Fibroblast of skin of back (primary cell): ENCODE measurements around the gene MZT2B.
A peak's percentile ranks its signal among the peaks of the same experiment; 100 is the strongest.
"Not testable (repeated sequence)": the region's sequence is repeated elsewhere in the genome, so short reads cannot be mapped to it uniquely, and the experiment has no call there.

Experiments
- DNase-seq: peaks from one replicate; pipeline ENCODE4 v3.0.0-alpha.2; 2013

Gene MZT2B

DNA sequence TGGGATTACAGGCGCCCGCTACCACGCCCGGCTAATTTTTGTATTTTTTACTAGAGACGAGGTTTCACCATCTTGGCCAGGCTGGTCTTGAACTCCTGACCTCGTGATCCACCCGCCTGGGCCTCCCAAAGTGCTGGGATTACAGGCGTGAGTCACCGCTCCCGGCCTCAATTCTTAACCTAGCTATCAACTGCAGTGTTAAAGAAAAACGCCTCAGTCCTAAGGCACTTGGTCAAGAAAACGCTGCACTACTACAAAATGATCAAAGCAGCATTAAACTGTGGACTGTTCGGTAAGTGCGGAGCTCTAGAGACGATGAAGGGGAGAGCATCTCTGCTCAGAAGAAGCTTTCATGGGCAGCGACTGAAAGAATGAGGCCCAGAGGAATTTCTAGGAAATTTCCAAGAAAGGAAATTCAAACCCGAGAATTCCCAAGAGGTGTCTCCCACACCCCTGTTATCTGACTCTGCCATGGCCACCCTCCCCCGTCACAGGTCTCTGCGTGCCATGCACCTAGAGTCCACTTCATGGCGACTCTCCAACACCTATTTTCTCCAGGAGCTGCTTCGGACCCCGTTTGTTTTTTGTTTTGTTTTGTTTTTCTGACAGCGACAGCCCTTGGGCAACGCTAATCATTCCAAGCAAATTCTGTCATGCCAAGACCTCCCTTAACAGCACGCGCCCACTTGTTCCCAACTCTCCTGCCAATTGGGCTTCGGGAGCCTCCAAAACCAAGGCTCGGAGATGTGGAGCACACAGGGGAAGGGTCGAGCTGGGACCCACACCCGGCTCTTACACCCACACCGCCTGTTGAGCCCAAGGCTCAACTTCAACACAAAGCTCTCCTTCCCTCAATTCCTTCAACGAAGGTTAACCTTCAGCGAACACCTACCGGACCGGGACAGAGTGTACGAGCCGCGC, 1.4 kb upstream of the MZT2B start:
- DNase-seq: peak; percentile 16

DNA sequence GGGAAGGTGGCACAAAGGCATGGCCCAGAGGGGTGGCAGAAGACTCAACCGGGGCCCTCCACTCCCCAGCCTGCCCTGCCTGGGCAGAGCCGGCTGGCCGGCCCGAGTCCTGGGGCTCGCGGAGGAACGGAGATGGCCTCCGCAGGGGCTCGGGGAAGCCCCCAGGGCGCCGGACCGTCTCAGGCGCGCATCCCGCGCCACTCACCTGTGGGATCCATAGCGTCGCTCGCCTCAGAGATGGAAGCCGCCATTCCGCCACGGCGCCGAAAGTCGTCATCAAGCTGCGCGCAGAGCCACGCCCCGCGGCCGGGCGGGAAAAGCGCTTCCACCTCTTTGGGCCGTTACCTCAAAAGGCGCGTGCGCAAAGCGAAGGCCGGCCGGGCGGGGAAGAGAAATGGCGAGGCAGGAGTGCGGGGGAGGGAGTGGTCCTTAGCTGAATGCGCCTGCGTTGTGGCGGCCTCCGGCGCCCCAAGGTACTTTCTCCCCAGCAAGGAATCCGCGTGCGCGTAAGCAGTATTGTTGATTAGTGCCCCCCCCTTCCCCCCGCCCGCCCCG, 660 bp upstream of the MZT2B start, which contains the start of gene SMPD4:
SMPD4 (minus strand) TSS at position 278 of the 555 bp plus-strand sequence. CDS start 5,010 bp downstream, outside the sequence.
- DNase-seq: peak; percentile 96

DNA sequence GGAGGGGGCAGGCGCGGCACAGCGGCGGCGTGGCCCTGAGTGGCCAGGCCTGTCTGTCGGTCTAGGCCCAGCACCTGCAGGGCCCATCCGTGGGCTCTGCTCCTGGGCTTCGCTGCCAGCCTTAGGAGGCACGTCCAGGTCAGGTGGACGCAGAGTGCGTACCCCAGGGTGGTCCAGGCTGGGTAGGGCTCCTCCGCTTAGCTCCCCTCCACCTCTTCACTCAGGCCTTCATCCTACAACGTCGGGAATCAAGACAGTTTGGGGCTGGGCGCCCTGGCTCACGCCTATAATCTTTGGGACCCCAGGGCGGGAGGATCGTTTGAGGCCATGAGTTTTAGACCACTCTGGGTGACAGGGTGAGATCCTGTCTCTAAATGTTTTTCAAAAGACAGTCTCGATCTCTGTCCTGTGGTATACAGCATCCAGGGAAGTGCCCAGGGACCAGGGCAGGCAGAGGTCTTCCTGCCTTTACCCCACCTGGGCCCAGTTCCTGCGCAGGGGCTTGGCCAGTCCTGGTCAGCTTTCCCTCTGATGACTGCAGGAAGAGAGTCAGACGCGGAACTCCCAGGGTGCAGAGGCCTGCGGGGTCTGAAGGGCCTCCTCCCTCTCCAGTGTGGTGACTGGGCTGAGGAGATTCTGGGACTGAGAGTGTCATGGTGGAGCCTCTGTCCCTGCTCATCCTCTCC, 907 bp downstream of the MZT2B start:
- peak; percentile 15 for DNase-seq

DNA sequence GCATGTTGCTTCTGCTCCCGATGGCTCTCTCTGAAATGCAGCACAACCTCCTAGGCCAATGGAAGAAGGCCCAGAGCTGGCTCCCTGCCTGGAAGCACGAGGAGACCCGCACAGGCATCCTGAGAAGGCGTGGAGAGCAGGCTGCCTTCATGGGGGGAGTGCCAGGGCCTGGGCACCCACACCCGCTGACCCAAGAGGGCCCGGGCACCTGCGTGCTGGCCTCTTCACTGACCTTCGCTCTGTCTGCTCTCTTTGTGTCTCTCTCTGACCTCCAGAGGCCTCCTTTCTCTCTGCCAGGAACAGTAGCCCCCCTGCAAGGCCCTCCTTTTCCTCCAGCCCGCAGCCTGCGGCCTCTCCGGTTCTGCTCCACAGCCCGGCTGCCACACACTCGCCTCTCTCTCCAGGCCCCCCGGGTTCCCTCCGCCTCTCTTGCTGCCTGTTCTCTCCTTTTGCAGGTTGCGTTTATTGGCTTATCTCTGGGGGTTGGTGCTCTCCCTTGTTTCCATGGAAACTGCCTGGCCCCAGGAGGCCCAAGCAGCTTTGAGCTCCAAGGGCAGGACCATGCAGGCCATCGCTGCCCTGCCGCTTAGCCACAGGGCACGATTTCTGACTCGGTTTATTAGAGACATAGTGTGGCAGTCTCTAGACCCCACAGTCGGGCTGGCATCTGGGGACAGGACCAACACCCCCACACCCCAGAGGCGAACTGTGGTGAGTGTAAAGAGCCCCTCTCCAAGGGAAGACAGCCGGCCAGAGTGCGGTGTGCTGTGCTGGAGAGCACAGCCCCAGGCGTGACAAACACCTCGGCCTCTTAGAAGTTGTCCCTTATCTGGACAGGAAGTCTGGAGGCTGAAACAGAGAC, 1.7 kb downstream of the MZT2B start:
- peak; percentile 25 for DNase-seq

GRCh38 chr2:130185436-130185835, 3.4 kb downstream of the MZT2B start:
- DNase-seq: no peak

- no peak for DNase-seq
Observed at GRCh38 chr2:130185896-130186295, 3.8 kb downstream of the MZT2B start.

GRCh38 chr2:130186391-130186790, 4.3 kb downstream of the MZT2B start:
- DNase-seq: no peak

- no peak for DNase-seq
Observed at GRCh38 chr2:130187268-130187667, 5.2 kb downstream of the MZT2B start.

GRCh38 chr2:130187859-130188792, 6.1 kb downstream of the MZT2B start:
- not testable (repeated sequence) for DNase-seq

DNA sequence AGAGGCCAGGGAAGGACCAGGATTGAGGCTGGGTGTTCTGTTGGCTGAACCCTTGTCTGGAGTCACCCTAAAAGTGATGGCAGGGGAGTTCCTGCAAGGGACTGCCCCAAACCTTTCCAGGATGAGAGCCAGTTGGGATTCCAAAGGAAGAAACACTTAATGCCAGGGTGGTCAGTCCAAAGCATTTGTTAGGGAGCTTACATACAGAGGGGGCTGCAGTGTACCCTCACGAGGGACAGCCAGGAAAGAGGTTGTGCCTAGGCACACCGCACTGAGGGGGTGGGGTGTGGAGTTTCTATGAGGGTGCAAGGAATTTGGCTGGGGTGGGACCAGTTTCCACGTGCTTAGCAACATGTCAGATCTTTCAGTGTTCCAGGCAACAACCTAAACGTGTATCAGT, 6.9 kb downstream of the MZT2B start:
- not testable (repeated sequence) for DNase-seq

DNA sequence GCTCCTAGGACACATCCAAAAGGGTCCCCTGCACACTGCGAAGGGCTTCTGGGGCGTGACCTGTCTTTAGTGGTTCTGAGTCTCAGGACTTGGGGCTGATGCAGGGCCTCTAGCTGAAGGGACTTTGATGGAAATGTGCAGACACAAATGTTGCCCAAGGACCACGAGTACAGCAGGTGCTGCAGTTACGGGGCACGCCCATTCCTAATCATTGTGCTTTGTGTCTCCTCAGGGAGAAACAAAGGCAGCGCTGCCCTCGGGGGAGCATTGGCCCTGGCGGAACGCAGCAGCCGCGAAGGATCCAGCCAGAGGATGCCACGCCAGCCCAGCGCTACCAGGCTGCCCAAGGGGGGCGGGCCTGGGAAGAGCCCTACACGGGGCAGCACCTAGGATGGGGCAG, 8.2 kb downstream of the MZT2B start:
- no peak for DNase-seq

DNA sequence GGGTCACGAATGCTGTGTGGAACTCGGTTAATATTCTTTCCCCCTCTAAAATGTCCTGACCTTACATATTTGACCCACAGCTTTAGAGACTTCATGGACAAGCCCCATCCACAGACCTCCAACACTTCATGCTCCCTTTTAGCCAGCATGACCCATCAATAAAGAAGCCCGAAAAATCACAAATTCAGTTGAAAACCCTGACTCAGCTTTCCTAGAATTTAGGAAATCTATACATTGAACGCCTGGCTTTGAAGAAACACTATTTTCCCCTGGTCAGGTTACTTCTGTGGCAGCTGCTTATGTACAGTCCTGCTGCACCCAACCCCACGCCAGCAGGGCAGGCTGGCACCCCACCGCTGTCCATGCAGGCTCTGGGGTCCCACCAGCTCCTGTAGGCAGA, 9.3 kb downstream of the MZT2B start:
- DNase-seq: not testable (repeated sequence)

GRCh38 chr2:130192451-130192850, 10.4 kb downstream of the MZT2B start:
- not testable (repeated sequence) for DNase-seq

- DNase-seq: not testable (repeated sequence)
Observed at GRCh38 chr2:130193824-130194223, 11.8 kb downstream of the MZT2B start.

GRCh38 chr2:130195089-130195635, 13.1 kb downstream of the MZT2B start:
- not testable (repeated sequence) for DNase-seq

DNA sequence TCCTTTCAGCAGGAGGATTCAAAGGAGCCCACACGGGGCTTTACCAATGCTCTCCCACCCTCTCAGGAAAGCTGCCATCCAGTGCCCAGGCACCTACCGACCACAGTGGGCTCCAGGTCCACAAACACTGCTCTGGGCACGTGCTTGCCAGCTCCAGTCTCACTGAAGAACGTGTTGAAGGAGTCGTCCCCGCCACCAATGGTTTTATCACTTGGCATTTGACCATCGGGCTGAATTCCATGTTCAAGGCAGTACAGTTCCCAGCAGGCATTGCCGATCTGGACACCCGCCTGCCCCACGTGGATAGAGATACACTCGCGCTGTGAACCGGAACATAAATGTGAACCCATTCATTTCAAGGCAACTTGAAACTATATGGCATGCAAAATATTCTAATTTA, 14.0 kb downstream of the MZT2B start:
- DNase-seq: not testable (repeated sequence)

GRCh38 chr2:130198343-130198742, 16.3 kb downstream of the MZT2B start, which contains the start of gene TUBA3E:
Gene TUBA3E (minus strand): TSS chr2:130198439. CDS start chr2:130198360, 79 bp downstream.
- DNase-seq: no peak

GRCh38 chr2:130202518-130202917, 20.5 kb downstream of the MZT2B start:
- not testable (repeated sequence) for DNase-seq

- DNase-seq: not testable (repeated sequence)
Observed at GRCh38 chr2:130203150-130203549, 21.1 kb downstream of the MZT2B start.

DNA sequence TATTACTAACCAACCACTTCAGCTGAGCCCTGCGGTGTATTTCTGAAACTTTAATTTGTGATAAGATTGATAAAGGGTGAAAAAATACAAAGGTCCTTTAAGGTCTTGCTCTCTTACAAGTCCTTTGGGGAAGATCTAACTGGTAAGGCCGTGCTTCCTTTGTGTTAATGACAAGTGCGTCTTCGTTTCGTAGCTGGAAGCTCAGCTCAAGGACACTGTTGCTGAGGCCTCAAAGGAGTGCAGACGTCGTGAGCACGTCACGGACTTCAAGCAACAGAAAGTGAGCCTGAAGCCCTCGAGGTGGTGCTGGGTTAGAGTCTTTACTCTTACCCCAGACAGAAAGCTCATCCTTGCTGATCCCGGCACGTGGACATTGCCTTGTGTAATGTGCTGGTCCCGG, 25.0 kb downstream of the MZT2B start:
- DNase-seq: not testable (repeated sequence)

- DNase-seq: not testable (repeated sequence)
Observed at GRCh38 chr2:130219147-130219546, 37.1 kb downstream of the MZT2B start.
